Measurements from ENCODE around the gene PIGH.
"Not testable (repeated sequence)": the region's sequence is repeated elsewhere in the genome, so short reads cannot be mapped to it uniquely, and the experiment has no call there.

- not testable (repeated sequence) for TF ChIP-seq POLR2A, CTCF, POLR2AphosphoS5 (IDR thresholded peaks at IDR 0.05)
Measured at GRCh38 chr14:67626131-67626530, 26.1 kb upstream of the PIGH start.

Measured in transverse colon (tissue), 4 donors.